HG02571 (cell line): ENCODE results near the gene PTGR2.
"Not testable (repeated sequence)": the region's sequence is repeated elsewhere in the genome, so short reads cannot be mapped to it uniquely, and the experiment has no call there.

Source experiments
- ATAC-seq: cut with Tn5 transposase; IDR thresholded peaks from one replicate; pipeline ENCODE4 v1.9.1; 2021; ENCODE audit warnings: mild to moderate bottlenecking, moderate library complexity; ENCODE audit not compliant: unreplicated experiment

Gene PTGR2

DNA sequence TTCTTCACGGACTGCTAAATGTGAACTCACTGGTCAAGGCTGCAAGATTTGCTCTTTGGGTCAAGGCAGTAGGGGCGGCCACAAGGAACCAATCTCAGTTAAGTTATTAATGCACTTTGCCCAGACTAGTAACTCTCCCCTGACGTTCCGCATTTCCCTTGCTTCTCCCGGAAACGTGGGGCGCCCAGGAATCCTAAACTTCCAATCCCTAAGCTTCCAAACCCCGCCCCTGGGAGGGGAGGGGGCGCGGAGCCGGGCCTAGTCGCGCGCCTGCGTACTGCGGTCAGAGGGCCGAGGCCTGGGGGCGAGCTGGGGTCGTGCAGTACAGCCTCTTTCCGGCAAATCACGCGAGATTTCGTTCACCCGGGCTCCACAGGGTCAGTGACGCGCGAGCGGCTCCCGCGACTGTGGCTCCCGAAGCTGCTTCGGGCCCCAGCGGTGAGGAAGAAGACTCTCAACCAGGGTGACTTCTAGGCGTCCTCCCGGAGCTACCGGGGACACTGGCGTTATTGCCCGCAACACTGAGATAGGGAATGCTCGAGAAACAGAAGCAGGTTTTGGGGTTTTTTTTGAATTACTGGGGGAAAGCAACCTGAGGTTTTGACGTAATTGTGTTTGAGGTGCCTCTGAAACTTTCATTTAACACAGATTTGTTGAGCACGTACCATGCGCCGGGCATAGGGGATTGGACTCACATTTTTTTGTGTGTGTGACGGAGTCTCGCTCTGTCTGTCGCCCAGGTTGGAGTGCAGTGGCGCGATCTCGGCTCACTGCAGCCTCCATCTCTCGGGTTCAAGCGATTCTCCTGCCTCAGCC, at the start of gene PTGR2:
TSS of gene PTGR2 (plus strand) at position 265 of the 816 bp plus-strand sequence. CDS start 7,032 bp downstream, outside the sequence.
- ATAC-seq: peak; percentile 67

DNA sequence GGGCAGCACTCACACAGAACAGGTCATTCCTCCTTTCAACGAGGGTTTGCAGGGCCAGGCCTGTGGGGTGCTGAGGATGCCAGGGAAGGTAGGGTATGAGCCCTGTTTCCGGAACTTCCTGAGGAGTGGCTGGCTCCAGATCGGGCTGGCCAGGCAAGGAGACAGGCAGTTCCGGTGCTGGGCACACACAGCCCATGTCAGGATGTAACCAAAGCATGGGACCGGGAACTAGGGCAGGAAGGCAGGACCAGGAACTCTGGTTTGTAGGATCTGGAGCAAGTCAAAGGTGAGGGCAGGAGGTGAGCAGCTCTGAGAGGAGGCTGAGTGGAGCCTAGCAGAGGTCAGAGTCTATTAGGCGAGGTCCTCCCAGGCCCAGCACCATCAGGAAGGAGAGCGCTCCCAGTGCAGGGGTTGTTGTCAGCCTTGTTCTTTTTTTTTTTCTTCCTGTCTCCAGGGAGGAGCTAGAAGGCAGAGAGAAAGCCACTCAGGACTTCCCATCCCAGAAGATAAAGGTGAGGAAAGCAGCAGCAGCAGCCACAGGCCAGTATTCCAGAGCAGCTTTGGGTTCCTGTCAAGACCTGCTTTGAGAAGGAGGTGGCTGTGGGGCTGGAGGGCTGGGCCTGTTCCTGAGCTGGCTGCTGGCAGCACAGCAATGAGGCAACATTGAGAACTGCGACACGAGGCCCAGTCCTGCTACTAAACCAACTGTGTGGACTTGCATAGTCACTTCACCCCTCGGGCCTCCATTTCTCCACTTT, 49.0 kb upstream of the PTGR2 start:
- ATAC-seq: no peak

DNA sequence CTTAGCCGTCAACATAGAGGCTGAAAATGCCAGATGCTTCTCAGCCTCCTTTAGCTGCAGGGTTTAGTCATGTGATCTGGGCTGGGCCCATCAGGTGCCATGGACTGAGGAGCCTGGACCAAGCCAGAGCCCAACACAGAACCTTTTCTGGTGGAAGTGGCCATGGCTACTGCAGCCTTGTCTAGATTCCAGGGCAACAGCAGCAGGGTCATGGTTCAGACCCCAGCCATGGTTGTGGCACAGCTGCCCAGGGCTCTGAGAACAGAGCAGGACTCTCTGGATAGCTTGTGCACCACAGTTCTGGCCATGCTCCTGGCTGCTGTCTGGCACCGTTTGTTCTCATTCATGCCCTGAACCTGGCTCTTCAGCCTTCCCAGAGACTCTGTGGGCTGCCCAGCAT, 47.0 kb upstream of the PTGR2 start:
- no peak for ATAC-seq

DNA sequence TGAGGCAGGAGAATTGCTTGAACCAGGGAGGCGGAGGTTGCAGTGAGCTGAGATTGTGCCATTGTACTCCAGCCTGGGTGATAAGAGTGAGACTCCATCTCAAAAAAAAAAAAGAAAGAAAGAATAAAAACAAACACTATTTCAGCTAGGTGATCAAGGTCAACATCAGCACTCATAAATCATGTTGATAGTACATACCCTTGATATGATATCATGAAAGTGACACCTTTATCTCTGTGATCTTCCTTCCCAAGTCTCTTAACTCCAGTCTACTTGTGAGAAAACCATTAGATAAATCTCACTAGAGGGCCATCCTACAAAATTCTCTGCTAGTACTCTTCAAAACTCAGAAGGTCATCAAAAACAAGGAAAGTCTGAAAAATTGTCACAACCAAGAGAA, 44.2 kb upstream of the PTGR2 start:
- no peak for ATAC-seq

DNA sequence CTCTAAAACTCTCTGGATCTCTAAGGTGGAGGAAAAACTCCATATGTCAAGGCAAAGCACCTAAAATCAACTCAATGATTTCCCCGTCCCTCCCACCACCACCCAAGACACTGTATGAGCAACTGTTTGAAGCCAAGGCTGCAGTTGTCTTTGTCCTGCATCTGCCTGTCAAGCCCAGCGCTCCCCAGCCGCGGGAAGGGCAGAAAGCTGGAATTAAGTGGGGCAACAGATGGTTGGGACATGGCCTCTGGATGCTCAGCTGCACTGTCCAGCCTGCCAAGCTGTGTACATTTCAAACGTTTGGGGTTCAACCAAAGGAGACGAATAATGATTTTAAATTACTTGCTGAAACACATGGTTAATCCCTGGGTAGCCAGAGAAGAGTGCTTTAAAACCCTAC, 42.2 kb upstream of the PTGR2 start:
- ATAC-seq: no peak

DNA sequence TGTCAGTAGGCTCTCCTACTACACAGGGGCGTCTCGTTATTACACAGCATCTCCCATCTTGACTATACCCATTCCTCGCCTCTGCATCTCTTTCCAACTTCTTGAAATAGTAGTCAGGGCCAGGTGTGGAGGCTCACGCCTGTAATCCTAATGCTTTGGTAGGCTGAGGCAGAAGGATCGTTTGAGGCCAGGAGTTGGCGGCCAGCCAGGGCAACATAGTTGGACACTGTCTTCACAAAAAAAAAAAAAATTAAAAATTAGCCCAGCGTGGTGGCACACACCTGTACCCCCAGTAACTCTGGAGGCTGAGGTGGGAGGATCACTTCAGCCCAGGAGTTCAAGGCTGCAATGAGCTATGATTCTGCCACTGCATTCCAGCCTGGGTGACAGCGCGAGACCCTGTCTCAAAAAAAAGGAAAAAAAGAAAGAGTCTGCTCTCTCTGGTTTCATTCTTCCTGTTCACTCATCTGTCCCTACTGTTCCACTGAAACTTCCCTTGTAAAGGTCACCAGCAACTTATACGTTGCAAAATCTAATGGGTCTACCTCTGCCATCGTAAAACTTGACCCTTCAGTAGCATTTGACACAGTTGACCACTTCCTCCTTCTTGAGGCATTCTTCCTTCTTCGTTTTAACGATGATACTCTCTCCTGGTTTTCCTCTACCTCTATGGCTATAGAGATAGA, 41.0 kb upstream of the PTGR2 start:
- no peak for ATAC-seq

DNA sequence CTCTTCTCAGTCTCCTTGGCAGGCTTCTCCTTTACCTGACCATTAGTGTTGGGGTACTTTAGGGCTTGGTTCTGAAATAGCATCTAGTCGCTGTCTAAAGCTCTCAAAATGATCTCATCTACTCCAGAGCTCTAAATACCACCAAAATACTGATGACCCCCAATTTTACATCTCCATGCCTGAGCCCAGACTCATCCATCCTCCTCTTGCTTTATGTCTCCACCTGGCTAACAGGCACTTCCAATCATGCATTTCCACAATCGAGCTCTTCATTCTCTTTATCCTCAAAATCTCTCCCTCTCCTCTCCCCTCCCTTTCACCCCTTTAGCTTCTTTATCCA, 40.5 kb upstream of the PTGR2 start:
- ATAC-seq: no peak

DNA sequence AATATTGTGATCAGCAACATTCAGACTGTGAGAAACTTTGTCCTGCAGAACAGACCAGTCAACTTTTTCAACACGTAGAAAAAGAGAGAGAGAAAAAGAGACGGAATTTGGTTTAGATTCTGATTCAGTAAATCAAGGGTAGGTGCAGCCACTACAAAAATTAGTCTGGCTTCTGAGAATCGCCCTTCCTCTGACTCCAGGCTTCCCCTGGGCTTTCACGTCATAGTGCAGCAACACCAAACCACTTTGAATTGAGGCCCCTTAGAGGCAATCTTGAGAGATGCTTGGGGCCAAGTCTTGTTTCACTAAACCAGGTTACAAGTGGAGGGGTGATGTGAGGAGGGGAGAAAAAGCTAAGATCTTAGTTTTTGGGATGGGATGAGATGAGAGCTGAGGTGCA, 37.5 kb upstream of the PTGR2 start:
- no peak for ATAC-seq

DNA sequence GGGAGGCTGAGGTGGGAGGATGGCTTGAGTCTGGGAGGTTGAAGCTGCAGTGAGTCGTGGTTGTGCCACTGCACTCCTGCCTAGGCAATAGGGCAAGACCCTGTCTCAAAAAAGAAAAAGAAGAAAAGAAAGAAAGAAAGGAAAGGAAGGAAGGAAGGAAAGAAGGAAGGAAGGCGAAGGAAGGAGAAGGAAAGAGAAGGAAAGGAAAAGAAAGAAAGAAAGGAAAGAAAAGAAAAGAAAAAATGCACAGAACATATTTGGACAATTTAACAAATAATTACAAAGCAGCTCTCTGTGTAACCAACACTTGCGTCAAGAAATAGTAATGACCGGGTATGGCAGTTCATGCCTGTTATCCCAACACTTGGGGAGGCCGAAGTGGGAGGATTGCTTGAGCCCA, 35.8 kb upstream of the PTGR2 start:
- ATAC-seq: no peak

DNA sequence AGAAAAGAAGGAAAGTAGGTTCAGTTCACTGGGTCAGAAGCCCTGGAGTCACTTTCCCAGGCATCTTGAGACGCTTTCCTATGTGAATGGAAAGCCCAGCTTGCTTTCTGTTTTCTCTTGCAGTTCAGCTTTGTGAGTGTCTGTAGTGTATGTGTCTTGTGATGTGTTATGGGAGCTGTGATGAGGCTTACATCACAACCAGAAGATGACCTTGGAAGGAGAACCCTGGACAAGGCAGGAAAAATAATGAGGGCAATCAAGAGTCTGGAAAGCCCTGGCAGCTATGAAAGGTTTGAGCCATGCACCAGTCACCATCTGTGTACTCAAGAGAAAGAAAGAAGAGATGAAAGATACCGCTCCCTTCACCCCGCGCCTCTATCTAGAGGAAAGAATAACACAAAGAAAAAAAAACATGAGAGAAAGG, 35.2 kb upstream of the PTGR2 start:
- ATAC-seq: no peak

DNA sequence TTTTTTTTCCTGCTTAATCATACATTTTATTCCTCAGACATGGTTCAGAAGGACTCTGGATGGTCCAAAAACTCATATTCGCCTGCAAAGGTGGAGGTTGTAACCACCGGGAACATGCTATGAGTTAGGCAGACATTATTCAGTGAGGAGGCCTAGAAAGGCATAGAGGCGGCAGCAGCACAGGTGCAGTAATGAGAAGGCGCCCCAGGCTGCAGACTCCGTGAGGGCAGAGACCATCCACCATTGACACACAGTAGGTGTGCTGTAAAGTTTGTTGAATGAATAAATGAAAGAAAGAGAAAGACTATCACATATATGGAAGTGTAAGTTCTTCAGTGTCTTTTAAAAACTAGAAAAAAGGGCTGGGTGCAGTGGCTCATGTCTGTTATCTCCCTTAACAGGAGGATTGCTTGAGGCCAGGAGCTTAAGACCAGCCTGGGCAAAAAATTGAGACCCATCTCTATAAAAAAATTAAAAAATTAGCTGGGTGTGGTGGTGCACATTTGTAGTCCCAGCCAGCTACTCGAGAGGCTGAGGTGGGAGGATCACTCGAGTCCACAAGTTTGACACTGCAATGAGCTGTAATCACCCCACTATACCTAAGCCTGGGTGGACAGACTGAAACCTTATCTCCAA, 34.5 kb upstream of the PTGR2 start:
- ATAC-seq: no peak

DNA sequence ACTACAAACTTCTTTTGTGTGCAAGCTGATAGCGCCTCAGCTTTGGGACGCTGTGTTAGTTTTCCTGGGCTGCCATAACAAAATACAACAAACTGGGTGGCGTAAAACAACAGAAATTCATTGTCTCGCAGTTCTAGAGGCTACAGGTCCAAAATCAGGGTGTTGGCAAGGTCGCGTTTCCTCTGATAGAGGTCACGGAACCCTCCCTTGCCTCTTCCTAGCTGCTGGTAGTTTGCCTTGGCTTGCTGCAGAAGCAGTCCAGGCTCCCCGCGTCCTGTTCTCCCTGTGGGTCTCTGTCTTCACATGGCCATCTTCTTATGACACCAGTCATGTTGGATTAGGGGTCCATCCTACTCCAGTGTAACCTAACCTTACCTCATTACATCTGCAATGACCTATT, 32.8 kb upstream of the PTGR2 start:
- no peak for ATAC-seq

DNA sequence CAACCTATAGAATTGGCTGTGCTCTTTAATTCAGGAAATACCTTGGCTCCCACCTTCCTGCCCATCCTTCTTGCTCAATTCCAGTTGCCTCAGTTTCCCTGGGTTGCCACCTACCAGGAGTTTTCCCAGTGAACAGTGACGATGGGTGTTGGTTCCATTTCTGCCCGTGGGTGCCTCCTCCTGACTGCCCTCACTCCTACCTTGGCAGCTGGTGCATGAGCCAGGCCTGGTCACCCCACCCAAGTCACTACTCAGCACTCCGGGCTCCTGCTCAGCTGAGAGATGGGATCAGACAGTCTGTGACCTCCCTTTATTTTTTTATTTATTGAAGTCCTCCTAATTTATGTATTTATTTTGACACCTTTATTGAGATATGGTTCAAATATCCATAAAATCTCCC, 31.0 kb upstream of the PTGR2 start:
- ATAC-seq: no peak

DNA sequence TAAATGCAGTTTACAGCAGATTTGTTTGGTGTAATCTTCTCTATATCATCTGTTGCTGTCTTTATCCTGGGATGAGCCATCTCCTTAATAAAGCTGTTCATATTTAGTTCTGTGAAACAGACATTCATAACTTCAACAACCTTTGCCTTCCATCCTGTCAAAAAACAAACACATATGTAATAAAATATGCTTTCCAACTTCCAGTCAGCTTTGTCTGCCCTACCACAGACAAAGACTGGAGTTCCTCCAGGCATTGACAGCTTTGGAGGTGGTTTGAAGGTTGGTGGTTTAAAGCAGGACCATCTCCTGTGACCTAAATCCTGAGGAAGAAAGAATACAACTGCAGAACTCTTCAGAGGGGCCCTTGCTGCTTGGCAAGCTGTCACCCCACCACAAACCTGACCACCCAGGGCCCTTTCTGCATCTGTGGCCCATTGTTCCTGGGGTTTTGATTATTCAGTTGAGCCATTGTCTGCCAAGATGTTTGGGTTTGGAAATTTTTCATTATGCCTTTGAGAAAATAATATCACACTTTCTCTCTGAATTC, 28.2 kb upstream of the PTGR2 start:
- no peak for ATAC-seq

DNA sequence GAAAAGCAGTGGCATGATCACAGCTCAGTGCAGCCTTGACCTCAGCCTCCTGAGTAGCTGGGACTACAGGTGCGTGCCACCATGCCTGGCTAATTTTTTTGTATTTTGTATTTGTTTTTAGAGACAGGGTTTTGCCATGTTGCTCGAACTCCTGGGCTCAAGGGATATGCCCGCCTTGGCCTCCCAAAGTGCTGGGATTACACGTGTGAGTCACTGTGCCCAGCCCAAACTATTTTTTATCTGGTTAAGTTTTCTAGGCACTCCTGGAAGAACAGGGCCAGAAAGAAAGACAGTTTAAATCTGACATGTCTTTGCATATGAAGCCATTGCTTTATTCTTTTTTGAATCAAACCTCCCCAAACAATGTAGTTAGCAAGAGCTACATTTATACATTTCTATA, 27.5 kb upstream of the PTGR2 start:
- ATAC-seq: no peak

DNA sequence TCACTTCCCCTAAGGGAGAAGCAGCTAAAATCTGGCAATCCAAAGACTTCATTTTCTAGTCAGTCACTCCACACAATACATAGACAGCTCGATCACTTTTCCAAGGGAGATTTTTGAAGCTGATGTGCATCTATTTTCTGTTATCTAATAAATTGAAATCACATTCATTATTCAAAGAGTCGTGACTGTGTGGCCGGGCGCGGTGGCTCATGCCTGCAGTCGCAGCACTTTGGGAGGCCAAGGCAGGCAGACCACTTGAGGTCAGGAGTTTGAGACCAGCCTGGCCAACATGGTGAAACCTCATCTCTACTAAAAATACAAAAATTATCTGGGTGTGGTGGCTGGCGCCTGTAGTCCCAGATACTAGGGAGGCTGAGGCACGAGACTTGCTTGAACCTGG, 27.1 kb upstream of the PTGR2 start:
- no peak for ATAC-seq

DNA sequence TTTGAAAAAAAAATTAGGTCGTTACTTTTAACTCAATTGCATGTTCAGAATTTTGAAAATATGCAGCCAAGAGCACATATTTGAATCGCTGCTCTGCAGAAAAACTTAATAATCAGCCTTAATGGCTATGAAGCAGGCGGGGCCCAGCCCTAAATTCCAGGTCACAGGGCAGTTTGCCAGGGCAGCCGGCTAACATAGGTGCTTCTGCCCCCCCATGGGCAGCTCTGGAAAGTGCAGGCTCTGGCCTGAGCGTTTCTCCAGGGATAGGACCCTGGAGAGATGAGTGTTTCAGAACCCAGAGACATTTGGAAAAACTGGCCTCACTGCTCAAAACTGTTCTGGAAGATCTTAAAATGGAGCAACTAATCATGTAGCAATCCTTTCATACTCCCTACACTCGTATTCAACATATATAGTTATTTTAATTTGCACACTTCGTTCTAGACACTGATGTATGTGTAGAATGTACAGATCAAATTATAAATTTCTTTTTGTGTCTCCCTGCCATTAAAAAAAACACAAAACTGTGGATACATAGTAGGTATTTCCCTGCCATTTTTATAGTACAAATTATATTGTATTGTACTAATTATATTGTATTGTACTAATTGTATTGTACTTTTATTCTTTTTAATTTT, 26.0 kb upstream of the PTGR2 start:
- no peak for ATAC-seq

DNA sequence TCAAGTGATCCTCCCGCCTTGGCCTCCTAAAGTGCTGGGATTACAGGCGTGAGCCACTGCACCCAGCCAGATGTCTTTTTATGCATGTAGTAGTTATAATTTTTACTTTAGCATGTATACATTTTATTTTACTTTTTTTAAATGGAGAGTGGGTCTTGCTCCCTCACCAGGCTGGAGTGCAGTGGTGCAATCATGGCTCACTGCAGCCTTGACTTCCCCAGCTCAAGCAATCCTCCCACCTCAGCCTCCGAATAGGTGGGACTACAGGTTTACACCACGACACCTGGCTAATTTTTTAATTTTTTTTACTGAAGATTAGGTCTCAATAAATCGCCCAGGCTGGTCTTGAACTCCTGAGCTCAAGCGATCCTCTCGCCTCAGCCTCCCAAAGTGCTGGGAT, 24.4 kb upstream of the PTGR2 start:
- not testable (repeated sequence) for ATAC-seq

DNA sequence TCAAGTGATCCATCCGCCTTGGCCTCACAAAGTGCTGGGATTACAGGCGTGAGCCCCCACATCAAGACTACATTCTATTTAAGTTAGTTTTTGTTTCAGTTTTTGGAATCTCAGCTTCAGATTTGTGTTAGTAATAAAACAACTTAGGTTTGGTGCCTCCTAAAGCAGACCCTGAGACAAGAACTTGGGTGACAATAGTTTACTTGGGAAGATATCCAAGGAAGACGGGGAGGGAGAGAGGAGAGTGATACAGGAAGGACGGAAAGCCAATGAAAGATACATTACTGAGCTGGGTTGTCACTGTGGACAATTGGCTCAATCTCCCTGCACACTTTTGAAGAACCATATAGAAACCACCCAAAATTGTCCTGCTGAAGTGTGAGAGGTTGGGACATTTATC, 22.6 kb upstream of the PTGR2 start:
- no peak for ATAC-seq

DNA sequence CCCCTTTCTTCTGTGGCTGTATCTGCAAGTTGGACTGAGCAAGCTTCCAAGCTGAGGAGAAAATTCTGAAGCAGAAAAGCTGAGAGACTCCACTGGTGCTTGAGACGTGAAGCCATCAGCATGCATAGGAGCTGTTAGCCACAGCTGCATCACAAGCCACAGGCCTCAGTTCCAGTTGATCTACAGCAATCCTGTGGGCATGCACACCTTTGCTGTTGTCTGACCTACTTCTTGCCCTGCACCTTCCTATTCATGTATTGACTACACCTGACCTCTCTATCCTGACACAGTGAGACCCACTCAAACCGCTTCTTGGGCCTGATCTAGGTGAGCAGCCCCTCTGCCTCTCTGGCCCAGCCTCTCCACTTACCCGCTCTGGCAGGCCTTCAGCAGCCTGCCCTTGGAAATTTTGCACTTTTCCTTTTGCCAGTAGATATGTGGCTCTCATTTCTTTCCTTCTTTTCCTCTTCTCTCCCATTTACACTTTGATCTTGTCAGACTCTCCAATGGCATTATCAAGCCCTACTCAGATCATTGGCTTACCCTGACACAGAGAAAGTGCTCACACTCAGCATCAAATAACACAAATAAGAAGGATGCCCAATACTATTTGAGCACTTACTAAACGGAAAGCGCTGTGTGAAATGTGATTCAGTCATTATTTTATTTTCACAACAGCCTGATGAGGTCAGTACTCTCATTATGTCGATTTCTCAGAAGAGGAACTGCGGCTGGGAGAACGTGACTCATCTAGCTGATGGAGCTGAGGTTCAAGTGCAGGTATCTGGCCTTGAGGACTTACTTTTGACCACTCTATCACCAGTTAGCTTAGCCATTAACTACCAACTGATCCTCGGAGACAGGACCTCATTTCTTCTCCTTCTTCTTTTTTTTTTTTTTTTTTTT, 21.9 kb upstream of the PTGR2 start:
- ATAC-seq: no peak
